ENCODE measurements around the gene FADS1. TPM values are rescaled to one million over a fixed set of nuclear protein-coding genes. Genes with fewer than 3 reads are reported as not detected.

The FADS1 gene
- total and polyA plus RNA-seq, 2 donors (not counting 3 experiments of a cell fraction or from before 2014, with no cell fraction given): 110 to 121 TPM

DNA sequence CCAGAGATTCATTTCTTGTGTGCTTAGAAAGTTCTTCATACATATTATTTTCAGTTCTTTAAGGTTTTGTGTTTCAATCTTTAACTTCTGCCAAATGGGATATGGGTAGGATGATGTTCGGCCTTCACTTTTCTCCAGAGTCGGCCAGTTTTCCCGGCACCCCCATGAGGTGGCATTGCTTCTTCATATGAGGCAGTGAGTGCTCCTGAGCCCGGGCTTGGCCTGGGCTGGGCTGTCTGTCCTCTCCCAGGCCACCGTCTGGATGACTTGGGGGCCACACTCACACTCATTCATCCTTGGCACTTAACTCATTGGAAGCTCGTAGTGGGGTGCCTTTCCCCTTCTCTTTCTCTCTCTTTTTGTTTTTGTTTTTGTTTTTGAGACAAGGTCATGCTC lies 35.1 kb upstream of the FADS1 start:
- FAIRE-seq (no peak), DNase-seq (ENCODE audit: low read depth, low spot score) (no peak)
- no peaks in the 10 kb centered on the region for H3K4me1 ChIP-seq (ENCODE audit: control insufficient read depth, extremely low read depth, insufficient read depth, low read length)
- no TSS peak for BruUV-seq (replicated peaks)
- no peak overlapping the region for H2AFZ ChIP-seq (ENCODE audit: low read depth, low read length)
- no peak overlapping the region for H3K4me3 ChIP-seq (replicated peaks in 1 of 3; ENCODE audit: insufficient read depth in 1 of 3, low read depth in 1 of 3, low read length in 3 of 3)
- no peak overlapping the region for H3K4me2 ChIP-seq (ENCODE audit: insufficient read depth, low read length)
- no peak overlapping the region for H3K27ac ChIP-seq (ENCODE audit: insufficient read depth, low read depth, low read length)
- H3K9me1 ChIP-seq (replicated peaks; ENCODE audit: control insufficient read depth, extremely low read depth, insufficient read depth, low read length): no peaks in the 10 kb centered on the region
- H3K9me3 ChIP-seq (replicated peaks; ENCODE audit: control insufficient read depth, insufficient read depth, low read length): no peaks in the 10 kb centered on the region
- H3K9ac ChIP-seq (replicated peaks; ENCODE audit: extremely low read depth, insufficient read depth, low read length): no peak overlapping the region
- H4K20me1 ChIP-seq (replicated peaks; ENCODE audit: control insufficient read depth, extremely low read depth, insufficient read depth, low read length): no peaks in the 10 kb centered on the region
- peaks cover 13% of the 10 kb centered on the region for H3K79me2 ChIP-seq (ENCODE audit: control insufficient read depth, insufficient read depth, low read length)
- H3K36me3 ChIP-seq (ENCODE audit: control insufficient read depth in 2 of 2, extremely low read depth in 1 of 2, insufficient read depth in 2 of 2, low read length in 2 of 2): peaks cover 46 to 62% of the 10 kb centered on the region in 2 experiments
- no peak for TF ChIP-seq FOS (IDR thresholded peaks at IDR 0.05; ENCODE audit: borderline replicate concordance, insufficient read depth, low read length)
- TF ChIP-seq, protein P1, sequence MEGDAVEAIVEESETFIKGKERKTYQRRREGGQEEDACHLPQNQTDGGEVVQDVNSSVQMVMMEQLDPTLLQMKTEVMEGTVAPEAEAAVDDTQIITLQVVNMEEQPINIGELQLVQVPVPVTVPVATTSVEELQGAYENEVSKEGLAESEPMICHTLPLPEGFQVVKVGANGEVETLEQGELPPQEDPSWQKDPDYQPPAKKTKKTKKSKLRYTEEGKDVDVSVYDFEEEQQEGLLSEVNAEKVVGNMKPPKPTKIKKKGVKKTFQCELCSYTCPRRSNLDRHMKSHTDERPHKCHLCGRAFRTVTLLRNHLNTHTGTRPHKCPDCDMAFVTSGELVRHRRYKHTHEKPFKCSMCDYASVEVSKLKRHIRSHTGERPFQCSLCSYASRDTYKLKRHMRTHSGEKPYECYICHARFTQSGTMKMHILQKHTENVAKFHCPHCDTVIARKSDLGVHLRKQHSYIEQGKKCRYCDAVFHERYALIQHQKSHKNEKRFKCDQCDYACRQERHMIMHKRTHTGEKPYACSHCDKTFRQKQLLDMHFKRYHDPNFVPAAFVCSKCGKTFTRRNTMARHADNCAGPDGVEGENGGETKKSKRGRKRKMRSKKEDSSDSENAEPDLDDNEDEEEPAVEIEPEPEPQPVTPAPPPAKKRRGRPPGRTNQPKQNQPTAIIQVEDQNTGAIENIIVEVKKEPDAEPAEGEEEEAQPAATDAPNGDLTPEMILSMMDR (IDR thresholded peaks at IDR 0.05; ENCODE audit: extremely low read depth in 1 of 2, insufficient read depth in 1 of 2, low read depth in 1 of 2, low read length in 2 of 2): no peak
- no peak for TF ChIP-seq POLR2A (IDR thresholded peaks at IDR 0.05; ENCODE audit: low read depth, low read length)
- TF ChIP-seq JUN (IDR thresholded peaks at IDR 0.05; ENCODE audit: borderline replicate concordance, insufficient read depth, insufficient read length, low read depth): no peak
- TF ChIP-seq GATA2 (IDR thresholded peaks at IDR 0.05; ENCODE audit: insufficient read depth, insufficient read length, low read depth, low read length): no peak
- TF ChIP-seq MYC (IDR thresholded peaks at IDR 0.05; ENCODE audit: low read depth, low read length): no peak
- TF ChIP-seq, protein P2, sequence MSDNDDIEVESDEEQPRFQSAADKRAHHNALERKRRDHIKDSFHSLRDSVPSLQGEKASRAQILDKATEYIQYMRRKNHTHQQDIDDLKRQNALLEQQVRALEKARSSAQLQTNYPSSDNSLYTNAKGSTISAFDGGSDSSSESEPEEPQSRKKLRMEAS (IDR thresholded peaks at IDR 0.05; ENCODE audit: insufficient read depth, insufficient read length): no peak
- no peak for TF ChIP-seq POLR2AphosphoS5 (IDR thresholded peaks at IDR 0.05; ENCODE audit: insufficient read depth, low read depth, low read length)
- intact Hi-C loops (cut with micrococcal nuclease) (no loop called here), dilution Hi-C loops (cut with MboI; ENCODE audit: extremely low pct_ligation_motif_present, low sequenced_read_pairs) (no loop called here)
- H3K27me3 ChIP-seq (ENCODE audit: control insufficient read depth in 2 of 2, insufficient read depth in 2 of 2, low read length in 2 of 2): no peaks in the 10 kb centered on the region
- ChIA-PET CTCF (interaction anchor here (2.2 kb wide), 1 partner anchor 55 kb away, joined by 8 read pairs; no protein-coding TSS in a partner anchor), POLR2A (no interaction called here)

All from endothelial cell of umbilical vein (primary cell).